Measurements from ENCODE around the gene USP13. TPM values are rescaled to one million over a fixed set of nuclear protein-coding genes. Genes with fewer than 3 reads are reported as not detected.

Gene USP13
- total and polyA plus RNA-seq, 2 of the 13 experiments (the other 11 are each of a cell fraction or from before 2014, with no cell fraction given), result 15.9 to 36.7 TPM

DNA sequence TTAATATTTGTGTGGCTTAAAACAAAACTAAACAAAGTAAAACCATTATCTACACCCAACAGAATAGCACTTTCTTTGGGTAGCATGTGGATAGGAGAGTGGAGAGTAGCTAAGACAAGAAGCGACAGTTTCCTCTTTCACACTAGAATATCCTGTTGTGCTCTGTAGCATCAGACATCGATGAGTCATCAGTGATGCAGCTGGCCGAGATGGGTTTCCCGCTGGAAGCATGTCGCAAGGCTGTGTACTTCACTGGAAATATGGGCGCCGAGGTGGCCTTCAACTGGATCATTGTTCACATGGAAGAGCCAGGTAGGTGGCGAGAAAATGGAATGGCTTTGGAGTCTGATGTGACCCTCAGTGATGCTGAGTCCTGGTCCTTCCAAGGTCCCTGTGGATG is 108.1 kb downstream of the USP13 start (continued):
- TF ChIP-seq ZEB1 (IDR thresholded peaks at IDR 0.05; ENCODE audit: insufficient replicate concordance, low read depth) (no peak), SETDB1 (CRISPR knock-in tag; IDR thresholded peaks at IDR 0.05; ENCODE audit: borderline replicate concordance) (no peak), ZNF879 (CRISPR knock-in tag; IDR thresholded peaks at IDR 0.05) (no peak), CREB1 (IDR thresholded peaks at IDR 0.05) (0 out of 2 replicates have a peak, but pooled peaks have one; percentile 31), CREB1 (CRISPR knock-in tag; IDR thresholded peaks at IDR 0.05) (no peak), MTF2 (CRISPR knock-in tag; IDR thresholded peaks at IDR 0.05; ENCODE audit: borderline replicate concordance) (no peak), ZNF260 (CRISPR knock-in tag; IDR thresholded peaks at IDR 0.05; ENCODE audit: borderline replicate concordance, low read depth) (no peak), FOSL2 (CRISPR knock-in tag; IDR thresholded peaks at IDR 0.05) (peak; percentile 83), HIVEP1 (CRISPR knock-in tag; IDR thresholded peaks at IDR 0.05) (no peak)
- TF ChIP-seq, protein P1, sequence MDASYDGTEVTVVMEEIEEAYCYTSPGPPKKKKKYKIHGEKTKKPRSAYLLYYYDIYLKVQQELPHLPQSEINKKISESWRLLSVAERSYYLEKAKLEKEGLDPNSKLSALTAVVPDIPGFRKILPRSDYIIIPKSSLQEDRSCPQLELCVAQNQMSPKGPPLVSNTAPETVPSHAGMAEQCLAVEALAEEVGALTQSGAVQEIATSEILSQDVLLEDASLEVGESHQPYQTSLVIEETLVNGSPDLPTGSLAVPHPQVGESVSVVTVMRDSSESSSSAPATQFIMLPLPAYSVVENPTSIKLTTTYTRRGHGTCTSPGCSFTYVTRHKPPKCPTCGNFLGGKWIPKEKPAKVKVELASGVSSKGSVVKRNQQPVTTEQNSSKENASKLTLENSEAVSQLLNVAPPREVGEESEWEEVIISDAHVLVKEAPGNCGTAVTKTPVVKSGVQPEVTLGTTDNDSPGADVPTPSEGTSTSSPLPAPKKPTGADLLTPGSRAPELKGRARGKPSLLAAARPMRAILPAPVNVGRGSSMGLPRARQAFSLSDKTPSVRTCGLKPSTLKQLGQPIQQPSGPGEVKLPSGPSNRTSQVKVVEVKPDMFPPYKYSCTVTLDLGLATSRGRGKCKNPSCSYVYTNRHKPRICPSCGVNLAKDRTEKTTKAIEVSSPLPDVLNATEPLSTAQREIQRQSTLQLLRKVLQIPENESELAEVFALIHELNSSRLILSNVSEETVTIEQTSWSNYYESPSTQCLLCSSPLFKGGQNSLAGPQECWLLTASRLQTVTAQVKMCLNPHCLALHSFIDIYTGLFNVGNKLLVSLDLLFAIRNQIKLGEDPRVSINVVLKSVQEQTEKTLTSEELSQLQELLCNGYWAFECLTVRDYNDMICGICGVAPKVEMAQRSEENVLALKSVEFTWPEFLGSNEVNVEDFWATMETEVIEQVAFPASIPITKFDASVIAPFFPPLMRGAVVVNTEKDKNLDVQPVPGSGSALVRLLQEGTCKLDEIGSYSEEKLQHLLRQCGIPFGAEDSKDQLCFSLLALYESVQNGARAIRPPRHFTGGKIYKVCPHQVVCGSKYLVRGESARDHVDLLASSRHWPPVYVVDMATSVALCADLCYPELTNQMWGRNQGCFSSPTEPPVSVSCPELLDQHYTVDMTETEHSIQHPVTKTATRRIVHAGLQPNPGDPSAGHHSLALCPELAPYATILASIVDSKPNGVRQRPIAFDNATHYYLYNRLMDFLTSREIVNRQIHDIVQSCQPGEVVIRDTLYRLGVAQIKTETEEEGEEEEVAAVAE (CRISPR knock-in tag; IDR thresholded peaks at IDR 0.05; ENCODE audit: borderline replicate concordance), result no peak

DNA sequence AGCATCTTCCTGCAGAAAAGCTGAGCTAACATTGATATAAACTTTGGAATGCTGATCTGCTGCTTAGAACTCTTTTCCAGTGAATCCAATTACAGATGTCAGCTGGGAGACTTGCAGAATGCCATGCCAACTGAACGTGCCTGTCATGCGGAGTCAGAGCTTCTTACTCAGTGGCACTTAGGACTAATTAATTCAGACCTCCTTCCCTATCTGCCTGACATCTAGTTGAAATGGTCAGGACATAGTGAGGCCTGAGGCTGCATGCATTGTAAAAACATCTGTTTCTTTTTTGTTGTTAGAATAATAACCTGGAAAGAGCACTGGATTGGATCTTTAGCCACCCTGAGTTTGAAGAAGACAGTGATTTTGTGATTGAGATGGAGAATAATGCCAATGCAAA is 112.6 kb downstream of the USP13 start:
- 92% methylated on average over 2 of the region's 2 CpGs for WGBS (ENCODE audit: low lambda C conversion rate)
- Histone ChIP-seq H3K36me3 (replicated peaks in 1 of 2; ENCODE audit: control insufficient read depth in 1 of 2, insufficient read depth in 2 of 2, low read length in 2 of 2) (peaks cover 24 to 65% of the 10 kb centered on the region in 2 experiments), H3K4me3 (replicated peaks in 1 of 3; ENCODE audit: insufficient read depth in 1 of 3, low read depth in 2 of 3, low read length in 3 of 3) (no peak overlapping the region), H3K4me1 (ENCODE audit: insufficient read depth, low read length) (no peaks in the 10 kb centered on the region), H2AFZ (ENCODE audit: low read length) (no peak overlapping the region), H3K4me2 (ENCODE audit: low read depth, low read length) (no peak overlapping the region), H4K20me1 (ENCODE audit: insufficient read depth, low read length) (no peaks in the 10 kb centered on the region), H3K9ac (ENCODE audit: insufficient read depth, low read depth, low read length) (no peak overlapping the region), H3K79me2 (ENCODE audit: insufficient read depth, low read length) (no peaks in the 10 kb centered on the region), H3K27me3 (ENCODE audit: control insufficient read depth in 1 of 2, insufficient read depth in 2 of 2, low read length in 2 of 2) (peaks cover 0 to 1% of the 10 kb centered on the region in 2 experiments; a peak in 1 of 5 replicates), H3K27ac (ENCODE audit: extremely low read length, insufficient read depth, low read length) (no peak overlapping the region), H3K9me3 (ENCODE audit: low read length) (no peaks in the 10 kb centered on the region)
- DNase-seq (ENCODE audit: low spot score) (no peak), ATAC-seq (no peak), FAIRE-seq (no peak)
- CTCF ChIA-PET (ENCODE audit: low intra/inter-chr PET ratio, low total read pairs), result no interaction called here
- intact Hi-C loops (cut with micrococcal nuclease; ENCODE audit: unreplicated experiment), result no loop called here
- in situ Hi-C loops (cut with HindIII; ENCODE audit: extremely low pct_ligation_motif_present, low pct_unique_long_range_greater_than_20kb), result no loop called here
- BruUV-seq (replicated peaks), result no TSS peak
- POLR2A ChIA-PET, result no interaction called here
- TF ChIP-seq ZNF547 (CRISPR knock-in tag; IDR thresholded peaks at IDR 0.05) (no peak), SMARCE1 (IDR thresholded peaks at IDR 0.05; ENCODE audit: borderline replicate concordance) (no peak), CCAR2 (optimal IDR thresholded peaks at IDR 0.05; ENCODE audit: low read depth, low read length) (no peak), ZNF781 (CRISPR knock-in tag; IDR thresholded peaks at IDR 0.05; ENCODE audit: borderline replicate concordance, not compliant biosample characterization) (no peak)
- TF ChIP-seq, protein P2, sequence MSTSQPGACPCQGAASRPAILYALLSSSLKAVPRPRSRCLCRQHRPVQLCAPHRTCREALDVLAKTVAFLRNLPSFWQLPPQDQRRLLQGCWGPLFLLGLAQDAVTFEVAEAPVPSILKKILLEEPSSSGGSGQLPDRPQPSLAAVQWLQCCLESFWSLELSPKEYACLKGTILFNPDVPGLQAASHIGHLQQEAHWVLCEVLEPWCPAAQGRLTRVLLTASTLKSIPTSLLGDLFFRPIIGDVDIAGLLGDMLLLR (CRISPR knock-in tag; IDR thresholded peaks at IDR 0.05), result no peak
- TF ChIP-seq, protein P3, sequence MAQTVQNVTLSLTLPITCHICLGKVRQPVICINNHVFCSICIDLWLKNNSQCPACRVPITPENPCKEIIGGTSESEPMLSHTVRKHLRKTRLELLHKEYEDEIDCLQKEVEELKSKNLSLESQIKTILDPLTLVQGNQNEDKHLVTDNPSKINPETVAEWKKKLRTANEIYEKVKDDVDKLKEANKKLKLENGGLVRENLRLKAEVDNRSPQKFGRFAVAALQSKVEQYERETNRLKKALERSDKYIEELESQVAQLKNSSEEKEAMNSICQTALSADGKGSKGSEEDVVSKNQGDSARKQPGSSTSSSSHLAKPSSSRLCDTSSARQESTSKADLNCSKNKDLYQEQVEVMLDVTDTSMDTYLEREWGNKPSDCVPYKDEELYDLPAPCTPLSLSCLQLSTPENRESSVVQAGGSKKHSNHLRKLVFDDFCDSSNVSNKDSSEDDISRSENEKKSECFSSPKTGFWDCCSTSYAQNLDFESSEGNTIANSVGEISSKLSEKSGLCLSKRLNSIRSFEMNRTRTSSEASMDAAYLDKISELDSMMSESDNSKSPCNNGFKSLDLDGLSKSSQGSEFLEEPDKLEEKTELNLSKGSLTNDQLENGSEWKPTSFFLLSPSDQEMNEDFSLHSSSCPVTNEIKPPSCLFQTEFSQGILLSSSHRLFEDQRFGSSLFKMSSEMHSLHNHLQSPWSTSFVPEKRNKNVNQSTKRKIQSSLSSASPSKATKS (CRISPR knock-in tag; IDR thresholded peaks at IDR 0.05), result no peak

All from HepG2 (cell line).